Adrenal gland (tissue), 5 donors: ENCODE measurements around the gene EFHD1.

Experiments
- CTCF ChIP-seq, 6 experiments: fragments of 450-650 bp in 4 of 6; fragments of 200-600 bp in 2 of 6; sonication (generic) in 1 of 6; IDR thresholded peaks; 1 replicate in 5 of 6; 2 replicates in 1 of 6; pipeline versions ENCODE4 v1.5.1 to v1.8.0; 2016 to 2021; ENCODE audit warnings: antibody characterized with exemption in 6 of 6, mild to moderate bottlenecking in 2 of 6, moderate library complexity in 1 of 6
- POLR2A ChIP-seq, 2 donors: fragments of 450-650 bp; IDR thresholded peaks; one replicate each; pipeline ENCODE4 v1.6.1; 2017; ENCODE audit warnings: antibody characterized with exemption in 2 of 2, mild to moderate bottlenecking in 2 of 2, moderate library complexity in 1 of 2
- donor health status: DM: no; HTN: no; CAD: no.

- TF ChIP-seq CTCF (IDR thresholded peaks at IDR 0.05) (no peak), POLR2A (IDR thresholded peaks at IDR 0.05) (no peak)
Observed at GRCh38 chr2:232643813-232644347, 10.5 kb downstream of the EFHD1 start.
